Measurements from ENCODE around the gene SND1.

DNA sequence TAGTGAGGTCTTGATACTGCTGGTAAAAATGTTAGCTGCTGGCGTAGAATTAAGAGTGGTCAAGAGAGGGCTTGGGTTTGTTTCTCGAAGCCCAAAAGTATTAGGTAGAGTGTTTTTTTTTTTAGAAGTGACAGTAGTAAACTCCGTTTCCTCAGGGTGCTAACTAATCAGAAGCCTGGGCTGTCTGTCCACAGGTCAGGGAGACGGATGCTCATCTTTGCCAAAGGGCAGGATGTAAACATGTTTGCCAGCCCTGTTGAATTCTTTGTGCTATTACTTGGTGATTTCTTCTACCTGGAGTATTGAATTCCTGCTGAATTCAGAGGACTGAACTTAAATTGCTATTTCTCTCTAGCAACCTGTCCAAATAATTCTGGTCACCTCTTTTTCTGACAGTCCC lies 117.1 kb downstream of the SND1 start:
- TF ChIP-seq CTCF (IDR thresholded peaks at IDR 0.05; ENCODE audit: low read depth, low read length, missing input control) (no peak), EGR1 (IDR thresholded peaks at IDR 0.05; ENCODE audit: low read depth in 2 of 2) (no peak), YY1 (IDR thresholded peaks at IDR 0.05) (no peak), TAF1 (conservative IDR thresholded peaks at IDR 0.05) (no peak), MAX (IDR thresholded peaks at IDR 0.05) (no peak), ATF3 (IDR thresholded peaks at IDR 0.05) (no peak), REST (IDR thresholded peaks at IDR 0.05) (no peak), RAD21 (IDR thresholded peaks at IDR 0.05) (no peak)

All from liver (tissue), 3 donors.